HG03159 (cell line): ENCODE measurements around the gene MYO1F.
"Not testable (repeated sequence)": the region's sequence is repeated elsewhere in the genome, so short reads cannot be mapped to it uniquely, and the experiment has no call there.

Experiments used
- ATAC-seq: cut with Tn5 transposase; IDR thresholded peaks from one replicate; pipeline ENCODE4 v1.9.1; 2021; ENCODE audit warnings: mild to moderate bottlenecking, moderate library complexity; ENCODE audit not compliant: unreplicated experiment

The MYO1F gene

DNA sequence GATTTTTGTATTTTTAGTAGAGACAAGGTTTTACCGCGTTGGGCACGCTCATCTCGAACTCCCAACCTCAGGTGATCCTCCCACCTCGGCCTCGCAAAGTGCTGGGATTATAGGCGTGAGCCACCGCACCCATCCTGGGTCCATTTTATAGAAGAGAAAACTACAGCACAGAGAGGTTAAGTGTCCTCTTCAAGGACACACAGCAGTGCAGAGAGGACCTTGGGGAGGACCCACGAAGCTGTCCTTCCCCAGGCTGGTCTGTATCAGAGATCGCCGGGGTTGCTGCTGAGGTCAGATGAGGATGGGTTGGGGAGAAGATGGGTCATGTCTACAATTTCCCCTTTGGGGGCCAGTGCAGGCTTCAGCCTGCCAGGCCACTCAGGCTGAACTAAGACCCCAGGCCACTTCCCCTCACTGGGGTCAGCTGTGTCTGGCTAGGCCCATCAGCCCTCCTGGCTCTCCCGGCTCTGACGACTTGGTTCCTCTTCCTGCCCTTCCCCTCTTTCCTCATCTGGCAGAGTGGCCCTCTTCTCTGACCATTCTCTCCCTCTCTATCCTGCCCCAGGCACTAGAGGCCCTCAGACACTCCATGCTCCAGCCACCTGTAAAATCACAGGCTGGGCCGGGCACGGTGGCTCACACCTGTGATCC, 9.6 kb downstream of the MYO1F start:
- no peak for ATAC-seq

DNA sequence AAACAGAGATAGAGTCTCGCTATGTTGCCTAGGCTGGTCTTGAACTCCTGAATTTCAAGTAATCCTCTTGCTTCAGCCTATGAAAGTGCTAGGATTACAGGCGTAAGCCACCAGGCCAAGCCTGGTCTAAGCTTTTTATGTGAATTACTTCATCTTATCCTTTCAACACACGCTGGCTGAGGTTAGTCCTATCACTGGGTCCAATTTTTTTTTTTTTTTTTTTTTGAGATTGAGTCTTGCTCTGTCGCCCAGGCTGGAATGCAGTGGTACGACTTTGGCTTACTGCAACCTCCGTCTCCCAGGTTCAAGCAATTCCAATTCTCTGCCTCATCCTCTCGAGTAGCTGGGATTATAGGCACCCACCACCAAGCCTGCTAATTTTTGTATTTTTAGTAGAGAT, 10.4 kb downstream of the MYO1F start:
- ATAC-seq = no peak

DNA sequence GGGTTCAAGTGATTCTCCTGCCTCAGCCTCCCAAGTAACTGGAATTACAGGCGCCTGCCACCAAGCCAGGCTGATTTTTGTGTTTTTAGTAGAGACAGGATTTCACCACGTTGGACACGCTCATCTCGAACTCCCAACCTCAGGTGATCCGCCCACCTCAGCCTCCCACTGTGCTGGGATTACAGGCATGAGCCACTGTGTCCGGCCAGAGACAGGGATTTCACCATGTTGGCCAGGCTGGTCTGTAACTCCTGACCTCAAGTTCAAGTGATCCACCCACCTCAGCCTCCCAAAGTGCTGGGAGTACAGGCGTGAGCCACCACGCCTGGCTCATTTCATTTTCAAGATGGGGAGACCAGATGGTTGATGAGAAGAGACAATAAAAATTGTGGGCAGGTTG, 12.4 kb downstream of the MYO1F start:
- not testable (repeated sequence) for ATAC-seq

DNA sequence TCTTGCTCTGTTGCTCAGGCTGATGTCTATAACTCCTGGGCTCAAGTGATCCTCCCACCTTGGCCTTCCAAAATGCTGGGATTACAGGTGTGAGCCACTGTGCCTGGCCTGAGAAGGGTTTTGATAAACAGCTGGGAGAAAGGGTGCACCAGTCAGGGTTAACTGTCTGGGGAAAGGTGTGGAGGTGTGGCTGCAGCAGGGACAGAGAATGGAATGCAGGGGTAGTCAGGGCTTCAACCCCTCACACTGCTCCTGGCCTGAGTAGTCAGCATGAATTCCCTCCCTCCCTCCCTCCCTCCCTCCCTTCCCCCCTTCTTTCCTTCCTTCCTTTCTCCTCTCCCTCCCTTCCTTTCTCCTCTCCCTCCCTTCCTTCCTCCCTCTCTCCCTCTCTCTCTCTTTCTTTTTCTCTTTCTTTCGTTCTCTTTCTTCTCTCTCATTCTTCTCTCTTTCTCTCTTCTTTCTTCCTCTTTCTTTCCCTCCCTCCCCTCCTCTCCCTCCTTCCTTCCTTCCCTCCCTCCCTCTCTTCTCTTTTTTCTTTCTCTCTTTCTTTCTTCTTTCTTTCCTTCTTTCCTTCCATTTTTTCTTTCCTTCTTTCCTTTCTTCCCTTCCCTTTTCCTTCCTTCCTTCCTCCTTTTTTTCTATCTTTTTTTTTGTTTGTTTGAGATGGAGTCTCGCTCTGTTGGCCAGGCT, 16.0 kb downstream of the MYO1F start:
- ATAC-seq = no peak

DNA sequence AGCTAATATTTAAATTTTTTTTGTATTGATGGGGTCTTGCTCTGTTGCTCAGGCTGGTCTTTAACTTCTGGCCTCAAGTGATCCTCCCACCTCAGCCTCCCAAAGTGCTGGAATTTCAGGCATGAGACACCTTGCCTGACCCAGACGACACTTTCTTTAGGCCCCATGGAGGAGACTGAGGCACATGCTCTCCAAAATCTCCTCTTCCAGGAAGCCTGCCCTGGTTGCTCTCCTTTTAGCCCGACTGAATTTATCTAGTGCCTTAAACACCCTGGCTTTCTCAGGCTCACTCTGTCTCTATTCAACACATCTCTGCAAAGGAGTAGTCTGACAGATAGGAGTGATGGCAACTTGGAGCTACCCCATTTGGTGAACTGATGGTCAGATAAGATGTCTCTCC, 18.9 kb downstream of the MYO1F start:
- ATAC-seq = no peak

DNA sequence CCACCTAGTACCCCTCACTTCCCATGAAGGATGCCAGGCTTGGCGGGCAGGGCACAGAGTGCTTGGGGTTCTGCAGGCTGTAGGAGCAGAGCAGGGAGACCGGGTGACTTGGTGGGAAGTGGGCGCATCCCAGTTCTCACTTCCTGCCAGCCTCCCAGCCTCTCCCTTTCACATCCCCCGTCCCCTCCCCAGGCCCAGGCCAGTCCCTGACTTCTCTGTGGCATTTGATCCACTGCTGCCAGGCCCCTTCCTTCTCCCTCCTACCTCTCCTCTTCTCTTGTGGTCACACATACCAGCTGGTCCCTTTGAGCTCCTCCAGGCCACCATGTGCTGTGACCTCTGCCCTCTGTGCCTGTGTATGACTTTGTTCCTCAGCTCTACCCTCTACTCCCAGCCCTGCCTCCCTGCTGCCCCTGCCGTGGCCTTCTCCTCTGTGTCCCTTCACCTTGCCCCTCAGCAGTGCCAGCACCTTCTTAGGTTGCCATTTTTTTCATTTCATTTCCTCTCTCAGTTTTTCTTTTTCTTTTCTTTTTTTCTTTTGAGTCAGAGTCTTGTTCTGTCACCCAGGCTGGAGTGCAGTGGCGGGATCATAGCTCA, 19.5 kb downstream of the MYO1F start:
- no peak for ATAC-seq

DNA sequence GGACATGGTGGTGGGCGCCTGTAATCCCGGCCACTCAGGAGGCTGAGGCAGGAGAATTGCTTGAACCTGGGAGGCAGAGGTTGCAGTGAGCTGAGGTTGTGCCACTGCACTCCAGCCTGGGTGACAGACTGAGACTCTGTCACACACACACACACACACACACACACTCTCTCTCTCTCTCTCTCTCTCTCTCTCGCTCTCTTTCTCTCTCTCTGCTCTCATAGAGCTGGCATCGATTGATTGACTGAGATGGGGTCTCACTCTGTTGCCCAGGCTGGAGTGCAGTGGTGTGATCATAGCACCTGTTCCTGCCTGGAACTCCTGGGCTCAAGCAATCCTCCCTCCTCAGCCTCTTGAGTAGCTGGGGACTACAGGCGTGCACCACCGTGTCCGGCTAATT, 23.5 kb downstream of the MYO1F start:
- ATAC-seq = not testable (repeated sequence)

DNA sequence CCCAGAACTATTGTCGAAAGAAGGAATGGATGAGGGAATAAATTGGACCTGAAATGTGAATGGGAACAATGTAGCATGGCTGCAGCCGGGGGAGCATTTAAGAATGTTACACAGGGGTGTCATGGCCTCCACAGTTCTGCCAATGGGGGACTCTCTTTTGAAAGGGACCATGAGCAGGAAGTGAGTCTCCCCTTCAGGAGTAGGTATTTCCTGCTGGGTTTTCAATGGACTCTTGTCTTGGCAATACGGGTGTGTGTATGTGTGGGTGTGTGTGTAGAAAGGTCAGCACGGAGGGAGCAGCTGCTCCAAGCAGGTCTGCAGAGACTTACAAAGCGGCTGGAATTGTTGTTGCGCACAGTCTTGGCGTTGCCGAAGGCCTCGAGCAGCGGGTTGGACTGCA, 24.4 kb downstream of the MYO1F start:
- ATAC-seq = no peak

DNA sequence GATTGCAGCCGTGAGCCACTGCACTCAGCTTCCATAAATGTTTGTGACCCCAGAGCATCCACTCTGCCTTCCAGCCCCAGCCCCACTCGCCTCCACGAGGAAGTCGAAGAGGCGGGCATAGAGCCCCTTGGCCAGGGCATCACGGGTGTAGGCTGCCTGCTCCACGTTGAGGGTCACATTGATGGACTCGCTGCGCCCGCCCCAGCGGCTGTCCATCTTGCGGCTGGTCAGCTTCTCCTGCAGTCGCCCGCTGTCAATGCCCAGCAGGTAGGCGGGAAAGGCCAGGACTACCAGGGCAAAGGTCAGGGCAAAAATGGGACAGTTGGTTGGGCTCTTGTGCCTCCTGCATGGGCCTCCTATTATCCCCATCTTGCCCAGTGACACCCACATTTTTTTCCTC, 27.2 kb downstream of the MYO1F start:
- no peak for ATAC-seq

DNA sequence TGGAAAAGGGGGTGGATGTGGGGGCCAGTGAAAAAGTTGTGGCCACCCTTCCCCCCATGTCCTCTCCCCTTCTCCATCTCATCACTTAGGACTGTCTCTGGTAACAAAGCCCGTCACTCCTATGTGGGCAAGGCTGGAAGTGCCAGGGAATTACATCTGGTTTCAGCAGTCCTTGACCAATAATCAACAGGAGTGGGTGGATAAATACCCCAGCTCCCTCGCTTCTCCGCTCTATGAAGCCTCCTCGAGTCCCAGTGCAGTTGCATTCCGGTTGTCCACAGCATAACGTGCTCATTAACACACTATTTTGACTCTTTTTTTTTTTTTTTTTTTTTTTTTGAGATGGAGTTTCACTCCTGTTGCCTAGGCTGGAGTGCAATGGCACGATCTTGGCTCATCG, 31.5 kb downstream of the MYO1F start:
- no peak for ATAC-seq

DNA sequence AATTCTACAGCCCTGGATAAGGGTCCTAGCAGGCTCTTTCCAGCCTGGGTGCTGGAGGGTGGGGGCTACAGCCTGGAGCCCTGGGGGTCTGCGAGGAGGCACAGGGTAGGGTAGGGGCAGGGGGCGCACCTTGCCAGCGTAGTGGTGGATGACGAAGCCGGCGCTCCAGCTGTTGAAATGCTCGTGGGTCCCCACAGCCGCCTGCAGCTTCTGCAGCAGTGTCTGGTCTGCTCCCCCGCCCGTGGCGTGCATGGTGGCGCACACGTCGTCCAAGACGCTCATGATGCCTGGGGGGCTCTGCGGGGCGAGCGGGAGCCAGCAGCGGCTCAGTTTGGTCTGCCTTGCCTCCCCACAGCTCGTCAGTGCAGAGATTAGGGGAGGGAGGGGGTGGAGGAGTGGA, 33.1 kb downstream of the MYO1F start:
- no peak for ATAC-seq

DNA sequence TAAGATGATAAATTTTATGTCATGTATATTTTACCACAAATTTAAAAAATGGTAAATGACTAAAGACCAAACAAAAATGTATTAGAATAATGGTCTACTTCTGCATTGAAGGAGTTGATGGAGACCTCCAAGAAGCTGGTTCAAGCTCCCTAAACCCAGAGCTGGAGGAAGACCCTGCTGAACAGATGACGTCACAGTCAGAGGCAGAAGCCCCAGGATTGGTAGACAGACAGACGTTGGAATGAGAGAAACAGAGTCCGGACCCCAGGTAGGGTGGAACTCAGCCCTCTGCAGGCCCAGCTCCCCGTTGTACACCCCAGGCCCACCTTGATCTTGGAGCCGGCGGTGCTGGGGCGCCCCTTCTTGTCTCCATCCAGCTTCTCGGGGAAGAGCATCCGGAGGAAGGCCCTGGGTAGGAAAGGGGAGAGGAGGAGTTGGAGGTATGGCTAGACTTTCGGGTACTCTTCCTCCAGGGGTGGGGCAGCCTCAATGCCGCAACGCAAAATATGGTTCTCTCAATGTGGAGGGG, 37.6 kb downstream of the MYO1F start:
- ATAC-seq = no peak

DNA sequence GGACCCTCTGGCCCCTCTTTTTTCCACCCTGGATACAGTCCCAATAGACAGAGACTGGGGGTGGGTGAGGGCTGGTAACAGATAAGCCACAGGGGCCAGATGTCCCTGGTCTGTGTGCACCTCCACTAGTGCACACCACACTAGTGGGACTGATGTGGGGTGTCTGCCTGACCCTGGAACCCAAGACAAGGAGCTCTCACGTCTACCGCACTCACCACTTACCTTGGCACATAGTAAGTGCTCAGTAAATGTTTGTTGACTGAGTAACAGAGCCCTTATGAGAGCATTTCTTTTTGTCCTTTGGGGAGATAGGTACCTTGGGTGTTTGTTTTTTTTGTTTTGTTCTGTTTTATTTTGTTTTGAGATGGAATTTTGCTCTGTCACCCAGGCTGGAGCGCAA, 40.1 kb downstream of the MYO1F start:
- no peak for ATAC-seq

DNA sequence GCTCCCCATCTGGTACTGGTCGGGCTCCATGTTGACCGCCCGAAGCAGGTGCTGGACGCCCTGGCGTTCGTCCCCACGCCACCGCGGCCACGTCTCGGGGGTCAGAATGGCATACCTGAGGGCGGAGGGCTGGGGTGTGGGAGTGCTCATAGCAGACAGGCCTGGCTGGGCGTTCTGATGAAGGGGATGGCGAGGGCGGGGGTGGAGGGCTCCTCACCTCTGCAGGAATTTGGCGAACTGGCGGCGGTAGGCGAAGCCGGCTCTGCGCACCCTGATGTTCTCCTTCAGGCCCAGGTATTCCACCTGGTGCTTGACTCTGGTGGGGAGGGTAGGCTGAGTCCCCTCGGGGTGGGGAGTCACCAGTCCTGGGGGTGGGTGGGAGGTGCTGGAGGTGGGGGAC, 41.0 kb downstream of the MYO1F start:
- no peak for ATAC-seq

DNA sequence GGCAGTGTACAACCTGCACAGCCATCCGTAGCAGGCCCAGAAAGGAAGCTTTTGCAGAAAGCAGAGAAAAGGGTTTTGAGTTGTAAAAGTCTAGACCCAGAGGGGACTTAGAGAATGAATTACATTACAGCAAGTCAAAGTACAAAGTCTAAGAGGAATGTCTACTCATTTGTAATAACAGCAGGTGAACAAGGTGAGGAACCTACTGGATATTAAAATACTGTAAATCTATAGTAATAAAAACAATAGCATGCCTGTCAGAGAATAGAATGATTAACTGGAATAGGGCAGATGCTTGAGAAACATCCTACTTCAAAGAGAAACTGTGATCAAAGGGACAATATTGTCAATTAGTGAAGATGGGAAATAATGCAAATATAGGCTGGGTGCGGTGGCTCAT, 45.0 kb downstream of the MYO1F start:
- ATAC-seq = no peak

DNA sequence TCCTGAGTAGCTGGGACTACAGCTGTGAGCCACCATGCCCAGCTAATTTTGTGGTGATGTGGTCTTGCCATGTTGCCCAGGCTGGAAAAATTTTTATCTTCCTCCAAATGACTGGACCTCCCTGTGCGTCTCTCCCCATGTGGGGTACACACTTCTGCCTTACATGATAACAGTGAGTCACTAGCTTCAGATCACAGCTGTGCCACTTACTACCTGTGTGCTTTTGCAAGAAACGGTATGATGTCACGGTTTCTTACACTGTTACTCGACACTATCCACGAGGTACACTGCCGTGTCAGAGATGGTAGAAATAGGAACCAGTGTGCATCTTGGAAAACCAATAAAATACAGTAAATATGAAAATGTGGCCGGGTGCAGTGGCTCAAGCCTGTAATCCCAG, 45.8 kb downstream of the MYO1F start:
- ATAC-seq = no peak

DNA sequence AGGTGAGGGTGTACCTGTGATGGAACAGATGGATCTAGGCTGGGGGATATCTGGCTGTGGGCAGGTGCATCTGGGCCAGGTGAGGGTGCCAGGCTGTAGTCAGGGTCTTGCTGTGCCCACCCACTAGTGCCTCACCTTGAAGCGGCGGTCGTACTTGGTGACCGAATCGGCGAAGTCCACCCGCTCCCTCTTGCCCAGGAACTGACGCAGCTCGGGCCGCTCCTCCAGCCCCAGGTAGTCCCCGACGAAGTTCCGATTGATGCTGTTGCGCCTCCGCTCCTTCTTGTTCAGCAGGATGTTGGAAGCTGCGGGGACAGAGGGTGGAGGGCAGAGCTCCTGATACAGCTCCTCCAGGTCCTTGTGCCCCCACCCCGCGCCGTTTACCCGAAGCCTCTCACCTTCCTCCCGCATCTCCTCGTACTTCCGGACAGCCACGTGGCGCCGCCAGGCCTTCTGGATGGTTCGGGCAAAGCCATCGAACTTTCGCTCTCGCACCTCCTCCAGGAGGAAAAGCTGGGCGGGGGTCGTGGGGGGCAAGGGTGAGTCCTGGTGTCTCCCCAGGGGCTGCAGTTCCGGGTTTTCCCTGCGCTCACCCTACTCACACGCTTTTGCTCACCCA, 47.1 kb downstream of the MYO1F start:
- no peak for ATAC-seq

DNA sequence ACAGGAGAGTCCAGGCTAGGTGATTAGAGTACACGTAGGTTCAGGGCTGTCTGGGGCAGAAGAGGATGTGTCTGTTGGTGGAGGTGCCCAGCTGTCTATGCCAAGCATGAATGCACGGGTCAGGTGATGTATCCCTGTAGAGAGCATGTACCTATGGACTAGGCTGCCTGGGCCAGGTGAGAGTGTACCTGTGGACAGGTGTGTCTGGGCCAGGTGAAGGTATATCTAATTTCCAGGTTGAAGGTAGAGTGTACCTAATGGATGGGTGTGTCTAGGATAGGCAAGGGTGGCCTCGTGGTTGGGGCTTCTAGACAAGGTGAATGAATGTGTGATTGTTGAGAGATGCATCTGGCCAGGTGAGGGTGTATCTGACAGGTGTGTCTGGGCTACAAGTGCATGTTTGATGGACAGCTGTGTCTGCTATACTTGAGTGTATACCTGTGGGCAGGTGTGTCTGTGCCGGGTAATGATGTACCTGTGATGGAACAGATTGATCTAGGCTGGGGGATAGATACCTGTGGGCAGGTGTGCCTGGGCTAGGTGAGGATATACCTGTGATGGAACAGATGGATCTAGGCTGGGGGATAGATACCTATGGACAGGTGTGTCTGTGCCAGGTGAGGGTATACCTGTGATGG, 47.8 kb downstream of the MYO1F start:
- no peak for ATAC-seq

DNA sequence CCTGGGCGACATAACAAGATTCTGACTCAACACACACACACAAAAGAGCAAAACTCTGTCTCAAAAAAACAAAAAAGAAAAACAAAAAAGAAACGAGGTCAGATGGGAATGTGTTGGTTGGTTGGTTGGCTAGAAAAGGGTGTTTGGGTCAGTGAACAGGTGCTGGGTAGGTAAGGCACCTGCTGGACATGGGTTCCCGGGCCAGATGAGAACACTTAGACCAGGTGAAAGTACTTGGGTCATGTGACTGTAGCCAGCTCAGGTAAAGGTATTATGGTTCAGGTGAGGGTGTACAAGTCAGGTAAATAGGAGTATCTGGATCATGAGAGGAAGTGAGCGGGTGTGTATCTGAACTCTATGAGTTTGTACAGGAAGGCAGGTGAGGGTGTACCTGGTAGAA, 48.7 kb downstream of the MYO1F start:
- ATAC-seq = no peak

DNA sequence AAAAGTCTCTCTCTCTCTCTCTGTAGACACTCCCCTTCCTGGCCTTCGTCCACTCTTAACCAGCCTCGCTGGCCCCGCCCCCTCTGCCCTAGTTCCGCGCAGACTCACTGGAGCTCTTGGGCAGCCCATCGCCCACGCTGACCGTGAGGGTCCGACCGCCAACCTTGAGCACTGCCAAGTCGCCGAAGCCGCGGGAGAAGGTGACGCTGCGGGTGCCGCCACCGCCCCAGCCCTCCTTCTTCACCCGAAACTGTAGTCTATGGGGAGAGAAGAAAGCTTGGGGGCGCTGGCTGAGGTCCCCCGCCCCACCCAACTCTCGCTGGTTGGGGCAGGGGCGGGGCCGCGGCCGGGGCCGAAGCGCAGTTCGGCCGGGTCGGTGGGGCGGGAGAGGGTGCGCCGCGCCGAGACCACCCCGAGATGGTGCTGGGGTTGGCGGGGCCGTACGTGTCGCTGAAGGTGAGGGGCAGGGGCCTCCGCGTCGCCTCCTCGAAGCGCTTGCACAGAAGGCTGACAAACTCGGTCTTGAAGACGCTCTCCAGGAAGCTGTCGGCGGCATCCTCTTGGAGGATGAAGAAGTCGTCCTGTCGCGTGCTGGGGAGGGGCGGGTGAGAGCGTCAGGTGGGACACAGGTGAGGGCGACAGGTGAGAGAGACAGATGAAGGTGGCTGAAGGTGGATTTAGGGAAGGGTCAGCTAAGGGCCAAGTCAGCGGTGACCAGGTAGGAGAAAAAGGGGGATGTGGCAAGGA, 50.7 kb downstream of the MYO1F start:
- ATAC-seq = no peak

DNA sequence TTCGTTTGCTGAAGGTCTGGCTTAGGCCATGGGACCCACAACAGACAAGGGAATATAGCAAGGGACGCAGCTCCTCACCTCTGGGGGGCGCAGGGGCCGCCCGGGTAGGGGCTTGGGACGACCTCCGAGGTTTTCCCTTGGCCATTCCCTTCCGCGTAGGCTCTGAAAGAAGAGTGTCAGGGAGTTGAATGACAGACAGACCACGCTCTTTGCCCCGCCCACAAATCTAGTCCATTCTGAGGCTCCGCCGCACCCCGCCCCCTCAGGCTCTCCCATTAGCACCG, 51.9 kb downstream of the MYO1F start:
- no peak for ATAC-seq
